SK-N-DZ (cell line): ENCODE measurements around the gene SEZ6.

ENCODE experiments used
- DNase-seq: peaks from one replicate; pipeline ENCODE4 v3.0.0-alpha.2; 2015; ENCODE audit warnings: low spot score

SEZ6 gene

DNA sequence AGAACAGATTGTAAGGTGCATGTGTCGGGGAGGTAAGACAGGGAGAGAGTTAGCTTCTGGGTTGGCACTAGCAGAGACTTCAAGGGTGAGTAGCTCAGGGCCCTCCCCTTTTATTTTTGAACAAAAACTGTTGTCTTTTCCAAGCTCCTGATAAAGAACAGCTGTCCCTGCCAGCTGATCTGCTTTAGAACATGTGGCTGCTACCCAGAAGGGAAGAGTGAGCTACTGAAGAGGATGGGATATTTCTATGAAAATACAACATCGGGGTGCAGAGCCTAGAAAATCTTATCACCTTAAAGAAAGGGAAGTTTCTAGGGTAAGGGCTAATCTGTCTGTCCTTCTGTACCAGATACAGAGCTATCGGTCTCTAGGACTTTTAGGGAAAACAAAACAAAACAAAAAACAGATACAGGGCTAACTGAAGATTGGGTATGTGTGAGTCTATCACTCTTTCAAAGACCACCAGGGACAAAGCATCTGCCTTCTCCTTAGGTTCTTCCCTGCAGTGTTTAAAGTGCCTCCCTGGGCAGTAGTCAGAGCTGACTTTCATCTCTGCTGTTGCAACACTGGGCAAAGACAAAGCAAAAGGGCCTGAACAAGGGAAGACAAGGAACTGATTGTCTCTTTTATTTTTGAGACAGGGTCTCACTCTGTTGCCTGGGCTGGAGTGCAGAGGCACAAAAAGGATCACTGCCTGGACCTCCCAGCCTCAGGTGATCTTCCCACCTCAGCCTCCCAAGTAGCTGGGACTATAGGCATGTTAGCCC lies 97.9 kb downstream of the SEZ6 start:
- DNase-seq: no peak

DNA sequence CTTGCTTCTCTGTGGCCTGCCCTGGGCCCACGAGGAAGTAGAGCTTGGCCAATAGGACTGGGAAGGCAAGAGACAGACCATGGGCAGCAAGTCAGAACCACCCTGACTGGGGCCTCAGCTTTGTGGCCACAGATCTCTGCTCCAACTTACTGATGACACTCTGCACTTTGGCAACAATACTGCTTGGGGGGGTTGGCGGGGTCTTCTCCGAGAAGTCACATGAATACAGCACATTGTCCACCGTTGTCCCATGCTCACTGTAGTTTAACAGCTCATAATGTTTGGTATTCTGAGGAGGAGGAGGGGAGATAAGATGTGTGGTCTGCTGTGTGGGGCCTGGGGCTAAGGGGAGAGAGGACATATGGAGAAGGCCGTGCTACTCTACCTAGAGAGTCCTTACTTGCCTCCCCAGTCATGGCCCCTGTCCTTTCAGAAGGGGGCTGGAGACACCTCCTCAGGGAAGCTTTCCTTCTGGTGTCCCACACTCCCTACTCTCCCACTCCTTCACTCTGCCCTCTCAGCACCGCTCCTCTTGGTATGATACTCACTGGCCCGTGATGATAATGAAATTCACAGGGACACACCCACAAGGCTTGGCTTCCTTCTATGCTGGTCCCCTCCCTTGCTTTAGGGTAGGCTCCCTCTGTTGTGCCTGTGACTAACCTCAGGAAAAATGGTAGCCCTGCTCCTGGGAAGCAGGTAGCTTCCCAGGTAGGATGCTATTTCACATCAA lies 99.0 kb downstream of the SEZ6 start:
- DNase-seq: no peak

DNA sequence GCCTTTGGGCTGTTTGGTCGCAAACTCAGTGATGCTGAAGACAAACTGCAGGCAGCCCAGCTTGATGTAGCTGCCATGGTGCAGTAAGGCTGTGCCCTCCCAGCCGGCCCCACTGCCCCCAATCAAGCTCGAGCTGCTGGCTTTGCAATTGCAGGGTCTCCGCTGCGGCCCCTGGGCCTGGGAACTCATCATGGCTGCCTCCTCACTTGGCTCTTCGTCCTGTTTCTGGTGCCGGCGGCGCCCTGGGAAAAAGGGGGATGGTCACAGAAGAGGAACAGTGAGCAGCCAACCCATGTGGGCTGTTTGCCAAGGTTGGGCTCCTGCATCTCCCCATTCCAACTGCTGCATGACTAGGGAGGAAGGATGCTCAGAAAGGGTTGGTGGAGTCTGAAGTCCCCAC lies 99.6 kb downstream of the SEZ6 start:
- DNase-seq: no peak
